Measurements from ENCODE around the gene VEGFD.
A peak's percentile ranks its signal among the peaks of the same experiment; 100 is the strongest.

VEGFD gene

DNA sequence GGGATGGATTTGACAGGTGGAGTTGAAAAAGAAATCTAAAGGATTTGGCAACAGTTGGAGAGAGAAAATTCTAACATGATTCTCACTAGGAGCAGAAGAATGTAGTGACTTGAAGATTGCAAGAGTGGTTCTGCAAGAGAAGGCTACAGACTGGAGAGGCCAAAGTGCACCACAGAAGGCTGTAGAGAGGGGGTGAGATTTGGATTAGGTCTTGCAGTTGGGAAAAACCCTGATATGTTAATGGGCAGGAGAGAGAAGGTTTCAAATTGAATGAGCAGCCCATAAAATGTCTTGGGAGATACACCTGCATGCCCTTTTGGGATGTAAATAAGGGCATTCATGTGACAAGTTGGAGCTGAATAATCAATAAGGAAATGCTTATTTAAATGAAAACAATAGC, 14.7 kb upstream of the VEGFD start:
- TF ChIP-seq, protein P1, sequence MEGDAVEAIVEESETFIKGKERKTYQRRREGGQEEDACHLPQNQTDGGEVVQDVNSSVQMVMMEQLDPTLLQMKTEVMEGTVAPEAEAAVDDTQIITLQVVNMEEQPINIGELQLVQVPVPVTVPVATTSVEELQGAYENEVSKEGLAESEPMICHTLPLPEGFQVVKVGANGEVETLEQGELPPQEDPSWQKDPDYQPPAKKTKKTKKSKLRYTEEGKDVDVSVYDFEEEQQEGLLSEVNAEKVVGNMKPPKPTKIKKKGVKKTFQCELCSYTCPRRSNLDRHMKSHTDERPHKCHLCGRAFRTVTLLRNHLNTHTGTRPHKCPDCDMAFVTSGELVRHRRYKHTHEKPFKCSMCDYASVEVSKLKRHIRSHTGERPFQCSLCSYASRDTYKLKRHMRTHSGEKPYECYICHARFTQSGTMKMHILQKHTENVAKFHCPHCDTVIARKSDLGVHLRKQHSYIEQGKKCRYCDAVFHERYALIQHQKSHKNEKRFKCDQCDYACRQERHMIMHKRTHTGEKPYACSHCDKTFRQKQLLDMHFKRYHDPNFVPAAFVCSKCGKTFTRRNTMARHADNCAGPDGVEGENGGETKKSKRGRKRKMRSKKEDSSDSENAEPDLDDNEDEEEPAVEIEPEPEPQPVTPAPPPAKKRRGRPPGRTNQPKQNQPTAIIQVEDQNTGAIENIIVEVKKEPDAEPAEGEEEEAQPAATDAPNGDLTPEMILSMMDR (conservative IDR thresholded peaks at IDR 0.05), result no peak
- no peak overlapping the region for H3K27ac ChIP-seq

DNA sequence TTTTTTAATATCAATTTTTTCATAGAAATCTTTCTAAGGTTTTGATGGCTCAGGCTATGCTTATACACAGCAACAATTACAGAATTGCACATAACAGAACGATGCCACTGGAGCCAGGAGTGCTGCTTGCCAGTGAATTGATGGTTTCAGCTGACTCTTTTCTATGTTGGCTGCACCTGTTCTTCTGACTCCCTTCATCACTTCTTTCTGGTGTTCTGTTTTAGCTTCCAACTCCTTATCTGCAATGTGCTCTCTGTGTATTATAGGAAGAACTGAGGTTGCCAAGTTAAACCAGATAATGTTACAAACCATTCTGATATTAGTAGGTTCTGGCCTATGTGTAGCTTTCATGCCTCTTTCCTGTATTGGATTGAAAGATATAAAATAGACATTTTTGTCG, 11.6 kb upstream of the VEGFD start:
- TF ChIP-seq, protein P1 (conservative IDR thresholded peaks at IDR 0.05), result no peak

DNA sequence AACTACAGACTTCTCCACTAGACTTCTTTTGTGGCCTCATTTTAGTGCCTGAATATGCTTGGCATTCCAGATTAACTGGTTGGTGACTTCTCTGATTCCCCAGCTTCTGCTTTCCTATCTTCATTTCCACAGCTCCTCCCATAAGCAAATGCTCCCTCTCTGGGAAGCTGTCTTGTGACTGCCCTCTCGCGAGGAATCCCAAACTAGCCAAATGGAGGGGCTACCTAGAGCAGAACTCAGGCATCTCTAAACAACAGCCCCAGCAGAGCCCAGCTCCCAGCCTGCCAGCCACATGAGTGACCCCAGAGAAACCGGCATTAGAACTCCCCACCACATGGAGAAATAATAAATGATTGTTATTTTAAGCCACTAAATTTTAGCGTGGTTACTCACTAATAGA, 7.6 kb upstream of the VEGFD start:
- TF ChIP-seq, protein P1 (conservative IDR thresholded peaks at IDR 0.05), result no peak

More for the DNA sequence above, 11.6 kb upstream of the VEGFD start:
- peak overlapping the region; percentile 28; the same call in 1 of the 2 replicates for H3K27ac ChIP-seq

DNA sequence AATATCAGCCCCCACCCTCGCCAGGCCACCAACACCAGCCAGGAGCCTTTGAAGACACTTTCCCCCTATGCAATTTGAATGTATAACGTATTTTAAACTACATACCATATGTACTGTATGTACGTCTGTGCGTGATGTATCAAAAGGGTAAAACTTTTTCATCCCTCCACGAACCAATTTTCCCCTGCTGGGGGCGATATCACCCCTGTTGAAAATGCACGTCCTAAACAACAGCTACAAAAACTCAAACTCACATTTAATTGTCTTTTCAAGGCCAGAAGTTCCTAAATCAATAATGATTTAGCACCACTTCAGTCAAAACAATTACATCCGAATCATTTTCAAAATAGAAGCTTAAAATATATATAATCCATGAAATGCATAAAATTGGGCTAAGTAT, 1.4 kb downstream of the VEGFD start:
- no peak overlapping the region for H3K27ac ChIP-seq
- TF ChIP-seq, protein P1 (conservative IDR thresholded peaks at IDR 0.05), result peak; percentile 39

More for the DNA sequence above, 7.6 kb upstream of the VEGFD start:
- H3K27ac ChIP-seq, result no peak overlapping the region

DNA sequence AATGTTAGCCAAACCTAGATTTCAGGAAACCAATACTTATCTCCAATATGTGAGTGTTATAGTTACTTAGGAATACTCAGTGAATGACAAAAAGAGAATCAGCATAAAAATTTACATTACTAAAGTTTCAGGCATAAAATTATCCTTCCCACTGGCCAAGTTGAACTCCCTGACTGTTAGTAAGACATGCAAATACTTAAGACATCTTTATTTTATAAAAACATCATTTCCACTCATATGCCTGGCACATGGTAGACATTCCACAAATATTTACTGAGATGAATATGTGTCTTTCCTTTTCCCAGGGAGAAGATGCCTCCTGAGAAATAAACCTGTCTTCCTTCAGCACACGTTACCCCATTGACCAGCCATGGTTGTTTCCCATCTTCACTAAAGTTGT, 7.3 kb downstream of the VEGFD start:
- TF ChIP-seq, protein P1 (conservative IDR thresholded peaks at IDR 0.05), result no peak
- no peak overlapping the region for H3K27ac ChIP-seq

DNA sequence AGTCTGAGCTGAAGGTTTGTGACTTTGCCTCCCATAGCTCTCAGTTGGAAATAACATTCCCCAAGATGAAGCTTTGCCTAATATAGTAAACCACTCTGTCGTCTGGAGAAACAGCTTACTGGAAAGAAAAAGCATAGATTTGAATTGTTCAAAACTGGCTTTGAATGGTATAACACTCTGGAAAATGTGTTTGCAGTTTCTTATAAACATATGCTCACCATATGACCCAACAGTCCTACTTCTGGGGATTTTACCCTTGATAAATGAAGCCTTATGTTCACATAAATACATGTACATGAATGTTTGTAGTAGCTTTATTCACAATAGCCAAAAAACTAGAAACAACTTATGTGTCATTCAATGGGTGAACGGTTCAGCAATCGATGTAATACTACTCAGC, 10.2 kb downstream of the VEGFD start:
- H3K27ac ChIP-seq, result no peak overlapping the region
- TF ChIP-seq, protein P1 (conservative IDR thresholded peaks at IDR 0.05), result no peak

DNA sequence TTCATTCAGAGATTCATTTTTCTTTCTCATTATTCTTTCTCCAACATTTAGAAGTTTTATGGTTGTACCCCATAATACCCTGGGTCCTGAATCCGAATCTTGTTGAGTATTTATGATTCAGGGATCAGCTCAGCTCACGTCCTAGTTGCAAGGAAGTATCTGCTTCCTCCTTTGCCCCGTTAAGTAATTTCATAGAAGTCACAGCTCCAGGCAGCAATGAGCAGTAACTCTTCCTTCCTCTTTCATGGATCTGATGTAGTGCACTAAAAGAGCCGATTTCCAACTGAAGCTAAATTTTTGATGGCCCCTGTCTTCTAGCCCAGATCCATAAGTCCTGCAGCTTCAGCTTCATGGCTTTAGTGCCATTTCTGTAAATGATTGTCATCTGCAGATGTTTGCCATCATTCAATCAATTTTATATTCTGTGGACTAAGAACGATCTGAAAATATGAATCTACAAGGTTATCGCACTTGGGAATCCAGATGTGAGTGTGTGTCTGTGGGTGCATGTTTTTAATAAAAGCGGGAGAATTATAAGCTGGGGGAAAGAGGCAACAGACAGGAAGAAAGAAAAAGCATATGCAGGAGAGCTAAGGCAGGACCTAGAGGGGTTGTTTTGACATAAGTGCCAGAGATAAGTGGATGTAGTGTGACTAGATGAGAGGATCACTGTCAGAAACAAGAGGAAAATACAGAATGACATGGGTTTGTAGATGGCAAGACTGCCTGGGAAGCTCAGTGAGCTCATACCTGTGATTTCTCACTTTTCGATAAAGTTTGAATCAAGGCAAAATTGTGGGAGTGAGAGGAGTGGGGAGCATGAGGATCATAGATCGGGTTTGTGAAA, 17.5 kb downstream of the VEGFD start:
- TF ChIP-seq, protein P1 (conservative IDR thresholded peaks at IDR 0.05), result no peak
- no peak overlapping the region for H3K27ac ChIP-seq
